ENCODE data around the gene DRICH1.
"Not testable (repeated sequence)": the region's sequence is repeated elsewhere in the genome, so short reads cannot be mapped to it uniquely, and the experiment has no call there.

Gene DRICH1

DNA sequence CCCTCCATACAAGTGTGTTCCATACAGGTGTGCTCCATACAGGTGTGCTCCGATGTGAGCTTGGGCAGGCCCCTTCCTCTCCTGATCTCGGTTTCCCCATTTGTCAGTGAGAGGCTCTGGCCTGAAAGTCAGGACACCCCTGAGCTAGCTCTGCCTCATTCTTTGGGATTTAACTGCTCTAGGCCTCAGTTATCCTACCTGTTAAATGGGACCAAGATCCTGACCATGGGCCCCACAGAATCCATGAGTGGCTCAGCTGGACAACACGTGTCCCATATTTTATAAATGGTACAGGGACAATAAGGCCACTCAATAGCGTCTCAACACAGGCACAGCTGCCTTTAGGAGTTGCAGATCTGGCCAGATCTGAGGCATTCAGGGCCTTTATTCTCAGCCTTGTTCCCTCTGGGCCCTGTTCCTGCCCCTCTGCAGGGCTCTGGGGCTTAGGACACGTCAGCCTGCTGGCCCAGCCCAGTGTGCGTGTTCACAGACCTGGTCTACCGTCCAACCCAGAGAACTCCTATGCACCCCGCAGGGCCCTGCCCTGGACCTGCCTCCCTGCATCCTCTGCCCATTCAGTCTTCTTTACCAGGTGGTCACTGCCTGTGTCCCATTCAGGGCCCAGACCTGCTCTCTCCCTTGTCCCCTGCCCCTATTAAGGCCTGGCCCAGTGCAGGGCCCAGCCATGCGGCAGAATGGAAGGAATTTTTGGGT is 33.2 kb downstream of the DRICH1 start:
- DNase-seq (ENCODE audit: low spot score) = no peak

DNA sequence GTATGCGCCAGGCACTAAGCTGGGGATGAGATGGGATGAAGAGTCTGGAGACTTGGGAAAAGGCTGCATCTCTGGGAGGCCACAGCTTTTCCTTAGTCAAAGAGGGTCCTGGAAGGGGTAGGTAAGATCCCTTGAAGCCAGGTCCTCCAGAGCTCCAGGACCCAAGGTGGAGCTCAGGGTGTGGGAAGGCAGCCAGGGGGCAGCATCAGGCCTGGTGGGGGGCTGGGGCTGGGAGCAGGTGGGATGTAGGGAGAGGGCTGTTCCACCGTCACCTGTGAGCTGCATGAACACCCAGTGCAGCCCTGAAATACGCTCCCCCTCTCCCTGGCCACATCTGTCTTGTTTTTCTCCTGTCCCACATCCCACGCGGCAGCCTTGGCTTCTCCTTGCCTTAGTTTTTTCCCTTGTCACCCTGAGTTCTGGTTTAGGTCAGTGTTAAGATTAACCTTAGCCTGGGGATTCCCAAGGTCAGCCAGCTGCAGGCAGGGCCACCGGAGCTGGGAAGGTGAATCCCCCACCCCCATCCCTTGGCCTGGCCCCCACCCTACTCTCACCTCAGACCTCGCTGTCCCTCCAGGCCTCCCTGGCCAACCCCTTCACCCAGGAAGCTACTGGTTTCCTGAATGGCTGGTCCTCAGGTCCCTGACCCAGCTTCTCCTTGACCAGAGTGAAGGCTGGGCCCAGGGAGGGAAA is 34.4 kb downstream of the DRICH1 start:
- not testable (repeated sequence) for DNase-seq (ENCODE audit: low spot score)

DNA sequence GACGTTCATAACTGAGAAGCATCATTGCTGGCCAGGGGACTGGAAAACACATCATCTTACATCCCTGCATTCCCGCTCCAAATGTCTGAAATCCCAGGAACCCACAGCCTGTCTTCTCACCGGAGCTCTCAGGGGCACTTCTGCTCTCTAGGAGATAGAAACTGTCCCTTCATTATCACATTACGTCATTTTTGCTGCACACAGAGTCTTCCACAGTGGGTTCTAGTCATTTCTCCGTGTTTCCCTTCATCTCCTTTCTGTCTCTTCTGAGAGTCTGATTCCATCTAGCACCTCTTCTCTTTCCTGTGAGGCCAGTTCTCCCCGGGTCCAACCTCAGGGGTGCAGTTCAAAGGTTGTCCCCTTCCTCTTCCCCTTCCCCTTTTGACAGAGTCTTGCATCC is 36.2 kb downstream of the DRICH1 start:
- not testable (repeated sequence) for DNase-seq (ENCODE audit: low spot score)

DNA sequence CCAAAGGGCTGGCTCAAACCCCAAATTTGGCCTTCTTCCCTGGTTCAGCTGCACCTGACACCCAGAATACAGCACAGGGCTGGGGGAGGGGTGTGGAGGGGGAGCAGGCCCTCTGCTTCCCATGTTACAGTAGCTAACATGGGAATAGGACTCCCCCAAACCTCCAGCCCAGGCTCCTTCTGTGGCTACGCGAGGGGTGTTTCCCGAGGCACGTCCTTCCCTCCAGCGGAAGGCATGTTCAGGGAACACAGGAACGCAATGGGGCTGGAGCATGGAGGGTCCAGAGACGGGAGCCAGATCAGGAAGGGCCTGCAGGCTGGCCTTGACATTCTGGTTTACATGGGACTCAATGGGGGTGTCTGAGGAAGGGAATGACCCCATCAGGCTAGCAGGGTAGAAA is 40.3 kb downstream of the DRICH1 start:
- no peak for DNase-seq (ENCODE audit: low spot score)

DNA sequence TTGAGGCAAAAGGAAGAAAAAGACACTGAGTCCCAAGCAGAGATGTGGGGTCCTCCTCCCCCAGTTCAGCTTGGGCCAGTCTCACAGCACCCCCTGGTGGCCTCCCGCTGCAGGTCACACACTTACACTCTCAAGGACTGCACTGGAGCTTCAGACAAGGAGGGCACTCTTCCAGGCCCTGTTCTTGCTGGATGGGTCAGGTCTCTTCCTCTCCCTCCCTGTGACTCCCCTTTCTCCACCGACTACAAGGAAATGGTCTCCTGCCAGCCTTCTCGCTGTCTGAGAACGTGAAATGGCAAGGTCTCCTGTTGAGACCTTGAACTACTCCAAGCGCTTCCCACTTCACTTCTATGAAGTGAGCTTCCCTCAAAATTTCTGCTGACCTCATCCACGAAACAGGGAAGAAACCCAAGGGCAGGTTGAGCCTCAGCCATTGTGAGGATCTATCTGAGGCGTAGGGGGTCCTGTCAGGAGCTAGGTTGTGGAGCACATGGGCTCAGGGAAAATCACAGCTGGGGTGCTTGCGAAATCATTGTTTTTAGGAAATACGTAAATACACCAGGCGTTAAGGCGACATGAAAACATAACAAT is 40.8 kb downstream of the DRICH1 start:
- peak; percentile 76 for DNase-seq (ENCODE audit: low spot score)

DNA sequence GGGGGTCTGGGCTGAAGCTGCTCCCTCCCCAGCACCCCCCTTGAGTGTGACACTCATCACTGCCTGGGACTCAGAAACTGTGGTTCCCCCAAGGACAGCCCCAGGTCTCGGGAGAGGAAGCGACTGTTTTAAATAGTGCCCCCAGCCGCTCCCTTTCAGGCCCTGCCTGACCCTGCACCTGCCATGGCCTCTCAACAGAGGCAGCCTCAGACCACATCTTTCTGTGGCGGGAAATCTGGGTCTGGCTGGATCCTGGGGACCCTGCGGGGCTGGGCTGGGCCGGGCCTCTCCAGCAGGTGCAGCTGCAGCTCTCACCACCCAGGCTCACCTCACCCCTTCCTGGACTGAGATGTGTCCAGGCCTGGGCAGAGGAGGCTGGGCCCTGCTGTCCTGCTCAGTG is 48.3 kb downstream of the DRICH1 start:
- DNase-seq (ENCODE audit: low spot score) = peak; percentile 45

DNA sequence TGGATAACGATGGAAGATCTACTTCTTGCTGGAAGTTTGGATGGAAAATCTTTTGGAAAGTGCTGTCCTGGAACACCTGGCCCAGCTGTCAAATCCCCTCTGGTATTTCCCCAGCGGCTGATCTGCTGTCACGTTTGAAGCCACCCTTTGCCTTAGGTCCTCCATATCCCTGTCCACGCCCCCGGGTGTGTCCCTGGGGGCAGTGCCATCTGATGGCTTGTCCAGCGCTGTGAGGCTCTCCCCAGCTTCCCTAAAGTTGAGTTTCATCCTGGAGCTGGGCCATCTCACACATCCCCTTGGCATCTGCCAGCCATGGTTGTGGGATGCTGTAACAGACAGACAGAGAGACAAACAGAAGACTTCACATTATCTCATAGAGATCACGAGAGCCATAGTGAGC is 49.0 kb downstream of the DRICH1 start:
- no peak for DNase-seq (ENCODE audit: low spot score)

DNA sequence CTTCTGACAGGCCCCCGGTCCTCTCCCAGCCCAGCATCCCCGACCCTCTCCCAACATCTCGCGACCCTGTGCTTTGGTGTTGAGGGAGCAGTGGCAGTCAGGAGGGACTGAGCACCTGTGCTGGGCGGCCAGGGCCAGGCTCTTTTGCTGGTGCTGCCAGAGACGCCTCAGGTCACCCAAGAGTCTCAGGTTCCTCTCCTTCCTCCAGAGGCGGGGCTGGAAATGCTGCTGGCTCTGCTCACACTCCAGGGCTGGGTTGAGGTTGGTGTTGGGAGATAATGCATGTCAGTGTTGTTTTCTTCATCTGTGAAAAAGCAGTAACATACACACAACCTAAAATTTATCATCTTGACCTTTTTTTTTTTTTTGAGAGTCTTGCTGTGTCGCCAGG is 50.9 kb downstream of the DRICH1 start:
- no peak for DNase-seq (ENCODE audit: low spot score)

DNA sequence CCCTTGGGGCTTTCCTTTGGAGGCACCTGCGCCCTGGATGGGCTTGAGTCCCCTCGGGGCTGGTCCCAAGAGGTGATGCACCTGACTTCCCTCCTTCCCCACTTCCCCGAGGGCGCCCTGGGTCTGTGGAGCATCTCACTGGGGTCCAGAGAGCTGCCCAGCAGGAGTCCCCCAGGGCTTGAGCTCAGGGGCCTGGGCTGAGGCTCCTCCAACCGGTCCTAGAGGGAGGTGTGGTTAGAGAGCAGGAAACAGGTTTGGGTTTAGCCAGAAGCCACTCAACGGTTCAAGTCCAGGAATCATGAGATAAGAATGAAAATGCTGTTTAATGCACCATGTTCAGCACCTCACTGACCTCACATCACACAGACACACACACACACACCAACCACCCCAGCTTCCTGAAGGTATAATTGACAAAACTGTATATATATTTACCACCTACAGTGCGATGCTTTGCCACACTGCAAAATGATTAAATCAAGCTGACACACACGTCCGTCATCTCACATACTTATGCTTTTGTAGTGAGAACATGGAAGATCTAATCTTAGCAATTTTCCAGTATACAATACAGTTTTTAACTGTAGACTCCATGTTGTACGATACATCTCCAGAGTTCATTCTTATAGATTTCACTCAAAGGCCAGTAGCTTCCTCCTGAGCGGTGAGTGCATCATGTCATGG is 51.4 kb downstream of the DRICH1 start:
- peak; percentile 32 for DNase-seq (ENCODE audit: low spot score)

DNA sequence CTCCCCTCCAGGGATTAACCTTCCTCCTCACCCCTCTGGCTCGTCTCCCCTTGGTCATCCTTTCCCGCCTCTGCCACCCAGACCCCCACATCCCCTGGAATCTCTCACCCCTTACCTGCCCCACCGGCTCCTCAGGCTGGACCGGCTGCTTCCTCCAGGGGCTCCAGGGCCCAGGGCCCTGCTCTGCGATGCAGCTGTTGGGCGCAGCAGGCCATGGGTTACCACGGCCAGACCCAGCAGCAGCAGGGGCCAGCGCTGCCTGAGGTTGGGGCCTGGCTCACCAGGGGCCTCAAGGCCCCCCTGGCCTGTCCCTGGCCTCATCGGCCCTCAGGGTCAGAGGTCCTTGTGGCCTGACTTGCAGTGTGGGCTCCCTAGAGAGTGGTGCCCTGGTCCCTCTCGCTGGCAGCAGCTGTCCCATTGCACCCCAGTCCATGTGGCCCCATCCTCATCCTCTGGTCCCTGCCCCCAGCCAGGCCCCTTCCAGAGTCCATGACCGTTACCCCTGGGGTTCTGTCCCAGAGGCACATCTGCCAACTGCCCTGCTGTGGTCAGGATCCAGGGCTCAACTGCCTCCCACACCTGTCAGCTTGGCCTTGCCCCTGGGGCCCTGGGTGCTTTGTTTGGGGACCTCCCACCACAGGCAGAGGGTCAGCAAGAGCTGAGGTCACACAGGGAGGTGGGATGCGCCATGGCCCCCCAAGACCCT is 52.1 kb downstream of the DRICH1 start, which contains the start of gene IGLL1:
Gene IGLL1, minus strand, starts transcription at position 421 of the 706 bp plus-strand sequence. Its CDS starts 100 bp downstream, at position 321.
- DNase-seq (ENCODE audit: low spot score) = peak; percentile 28

DNA sequence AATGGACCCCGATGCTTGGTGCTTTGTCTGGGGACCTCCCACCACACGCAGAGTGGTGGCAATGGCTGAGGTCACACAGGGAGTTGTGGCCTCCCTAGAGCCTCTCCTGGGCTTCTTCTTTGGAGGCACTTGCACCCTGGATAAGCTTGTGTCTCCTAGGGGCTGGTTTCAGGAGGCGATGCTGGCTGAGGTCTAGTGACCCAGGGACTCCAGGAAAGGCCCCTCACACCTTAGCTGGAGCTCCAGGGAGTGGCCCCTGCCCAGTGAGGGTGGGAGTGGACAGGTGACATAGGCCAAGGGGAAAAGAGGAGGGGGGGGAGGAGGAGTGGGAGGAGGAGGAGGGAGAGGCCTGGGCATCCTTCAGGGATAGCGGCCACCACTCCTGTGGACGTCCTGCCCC is 52.8 kb downstream of the DRICH1 start:
- DNase-seq (ENCODE audit: low spot score) = no peak

DNA sequence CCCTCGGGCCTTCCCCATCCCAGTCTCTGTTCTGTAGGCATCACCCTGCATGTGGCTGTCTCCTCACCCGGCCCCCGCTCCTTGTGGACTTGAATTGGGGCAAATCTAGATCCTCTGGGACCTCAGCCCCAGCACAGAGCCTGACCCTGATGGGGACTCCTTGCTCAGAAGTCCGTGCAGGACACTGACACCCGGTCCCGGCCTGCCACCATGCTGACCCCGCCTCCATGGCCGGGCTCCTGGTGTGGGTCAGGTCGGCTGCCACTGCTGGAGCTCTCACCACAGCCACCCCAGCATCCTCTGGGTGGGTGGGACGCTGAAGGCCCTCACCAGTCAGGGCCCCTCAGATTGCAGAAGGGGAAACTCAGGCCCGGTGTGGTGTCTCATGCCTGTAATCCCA is 53.8 kb downstream of the DRICH1 start:
- no peak for DNase-seq (ENCODE audit: low spot score)

DNA sequence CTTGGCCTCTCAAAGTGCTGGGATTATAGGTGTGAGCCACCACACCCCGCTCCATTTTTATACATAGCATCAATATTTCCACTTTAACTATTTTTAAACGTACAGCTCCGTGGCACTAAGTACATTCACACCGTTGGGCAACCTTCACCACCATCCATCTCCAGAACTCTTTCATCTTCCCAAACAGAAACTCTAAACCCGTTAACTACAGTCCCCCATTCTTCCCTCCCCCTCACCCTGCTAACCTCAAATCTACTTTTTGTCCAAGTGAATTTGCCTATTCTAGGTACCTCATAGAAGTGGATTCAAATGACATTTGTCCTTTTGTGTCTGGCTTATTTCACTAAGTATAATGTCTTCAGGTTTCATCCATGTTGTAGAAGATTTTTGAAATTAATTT is 55.4 kb downstream of the DRICH1 start:
- no peak for DNase-seq (ENCODE audit: low spot score)

DNA sequence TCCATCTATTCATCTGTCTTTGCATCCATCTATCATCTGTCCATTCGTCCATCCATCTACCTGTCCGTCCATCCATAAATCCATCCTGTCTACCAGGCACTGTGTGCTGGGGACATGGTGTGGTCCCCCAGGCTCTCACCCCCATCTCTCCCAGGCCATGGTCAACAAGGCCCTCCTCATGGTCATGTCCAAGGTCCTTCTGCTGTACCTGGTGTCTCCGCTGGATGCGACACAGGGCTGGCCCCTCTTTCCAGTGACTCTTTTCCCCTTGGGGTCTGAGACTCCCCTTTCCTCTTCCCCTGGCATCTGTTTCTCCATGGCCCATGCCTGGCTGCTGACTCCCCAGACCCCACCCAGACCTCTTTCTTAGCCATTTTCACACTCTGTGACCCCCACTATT is 56.5 kb downstream of the DRICH1 start:
- no peak for DNase-seq (ENCODE audit: low spot score)

DNA sequence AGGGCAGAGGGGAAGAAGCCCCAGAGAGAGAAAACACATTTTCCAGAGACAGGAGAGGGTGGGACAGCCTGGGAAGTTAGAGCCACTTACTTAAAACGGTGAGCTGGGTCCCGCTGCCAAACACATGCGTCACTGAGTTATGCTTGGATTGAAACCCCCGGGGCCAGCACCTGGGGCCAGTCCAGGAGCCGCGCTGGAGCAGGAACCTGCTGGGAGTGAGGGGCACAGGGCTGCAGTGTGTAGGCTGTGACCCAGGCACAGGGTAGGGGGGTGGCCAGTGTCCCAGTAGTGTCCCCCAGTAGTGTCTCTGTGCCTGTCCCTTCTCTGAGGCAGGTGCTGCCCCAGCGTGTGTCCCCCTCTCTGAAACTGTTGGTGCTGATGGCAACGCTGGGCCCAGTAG is 57.2 kb downstream of the DRICH1 start:
- no peak for DNase-seq (ENCODE audit: low spot score)

DNA sequence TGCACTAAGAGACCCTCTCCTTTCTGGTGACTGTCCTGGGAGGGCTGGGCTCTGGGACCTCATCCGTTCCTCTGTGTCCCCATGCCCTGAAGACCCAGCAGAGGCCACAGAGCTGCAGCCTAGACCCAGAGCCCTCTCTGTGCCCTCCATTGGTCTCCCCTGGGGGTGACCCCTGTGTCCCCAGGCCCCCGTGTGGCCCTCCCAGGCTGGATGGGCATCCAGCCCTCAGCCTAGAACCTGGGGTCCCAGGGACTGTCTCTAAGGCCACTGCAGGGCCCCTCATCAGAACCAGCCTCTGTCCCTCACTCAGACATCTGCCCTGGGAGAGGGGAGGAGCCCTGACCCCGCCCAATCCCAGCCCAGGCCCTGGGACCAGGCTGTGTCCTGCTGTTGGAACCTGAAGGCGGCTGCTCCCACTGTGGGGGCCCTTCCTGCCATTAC is 57.7 kb downstream of the DRICH1 start:
- DNase-seq (ENCODE audit: low spot score) = no peak

DNA sequence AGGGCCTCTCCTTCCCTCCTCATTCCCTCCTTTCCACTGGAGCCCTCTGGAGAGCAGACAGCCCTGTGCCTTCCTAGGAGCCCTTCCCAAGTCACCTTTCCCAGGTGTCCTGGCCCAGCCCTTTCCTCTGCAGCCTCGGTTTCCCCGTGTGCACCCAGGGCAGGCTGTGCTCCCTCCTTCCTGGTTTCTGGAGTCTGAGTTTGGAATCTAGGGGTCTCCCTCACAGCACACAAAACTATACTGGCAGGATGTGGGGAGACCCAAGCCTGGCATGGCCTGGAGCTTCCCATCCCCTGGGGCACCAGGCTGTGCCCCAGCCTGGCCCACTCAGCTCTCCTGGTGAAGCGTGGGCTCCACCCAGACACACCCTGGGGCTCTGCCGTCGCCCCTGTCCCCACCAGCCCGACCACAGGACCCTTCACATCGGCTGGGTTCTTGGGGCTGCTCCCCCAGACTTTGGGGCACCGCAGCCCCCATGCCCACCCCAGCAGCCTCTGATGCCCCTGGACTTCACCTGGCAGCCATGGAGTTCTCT is 58.4 kb downstream of the DRICH1 start:
- not testable (repeated sequence) for DNase-seq (ENCODE audit: low spot score)

DNA sequence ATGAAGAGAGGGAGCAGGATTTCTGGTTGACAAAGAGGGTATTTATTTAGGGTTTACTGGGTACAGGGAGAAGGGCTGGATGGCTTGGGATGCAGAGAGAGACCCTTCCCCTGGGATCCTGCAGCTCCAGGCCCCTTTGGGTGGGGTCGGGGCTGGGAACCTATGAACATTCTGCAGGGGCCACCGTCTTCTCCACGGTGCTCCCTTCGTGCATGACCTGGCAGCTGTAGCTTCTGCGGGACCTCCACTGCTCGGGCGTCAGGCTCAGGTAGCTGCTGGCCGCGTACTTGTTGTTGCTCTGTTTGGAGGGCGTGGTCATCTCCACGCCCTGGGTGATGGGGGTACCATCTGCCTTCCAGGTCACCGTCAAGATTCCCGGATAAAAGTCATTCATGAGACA is 59.0 kb downstream of the DRICH1 start:
- DNase-seq (ENCODE audit: low spot score) = not testable (repeated sequence)

DNA sequence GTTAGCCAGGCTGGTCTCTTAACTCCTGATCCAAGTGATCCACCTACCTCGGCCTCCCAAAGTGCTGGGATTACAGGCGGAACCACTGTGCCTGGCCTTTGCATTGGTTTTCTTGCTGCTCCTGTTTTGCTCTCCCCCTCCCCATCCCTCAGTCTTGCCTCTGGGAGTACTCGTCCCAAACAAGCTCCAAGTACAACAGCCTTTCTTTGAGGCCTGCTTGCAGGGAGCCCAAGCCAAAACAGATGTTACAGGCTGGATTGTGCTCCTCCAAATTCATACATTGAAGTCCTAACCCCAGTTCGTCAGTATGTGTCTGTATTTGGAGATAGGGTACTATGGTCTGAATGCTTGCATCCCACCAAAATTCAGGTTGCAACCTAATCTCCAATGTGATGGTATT is 60.6 kb downstream of the DRICH1 start:
- no peak for DNase-seq (ENCODE audit: low spot score)

DNA sequence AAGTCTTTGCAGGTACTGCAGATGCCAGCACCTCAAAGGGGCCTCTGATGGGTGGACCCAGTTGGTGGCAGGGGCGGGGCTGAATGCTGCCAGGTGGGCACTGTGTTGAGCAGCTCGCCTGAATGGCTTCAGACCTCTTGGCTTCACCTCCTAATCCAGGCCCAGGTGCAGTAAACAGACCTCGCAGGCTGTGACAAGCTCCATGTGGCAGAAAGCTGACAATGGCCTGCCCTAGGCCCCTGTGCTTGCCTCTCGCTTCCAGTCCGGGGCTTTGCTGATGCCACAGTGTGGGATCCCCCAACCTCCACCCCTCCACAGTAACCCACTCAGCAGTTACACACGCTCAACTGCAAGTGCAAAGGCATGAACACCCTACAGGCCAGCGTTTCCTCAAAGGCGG is 61.4 kb downstream of the DRICH1 start:
- DNase-seq (ENCODE audit: low spot score) = peak; percentile 38

DNA sequence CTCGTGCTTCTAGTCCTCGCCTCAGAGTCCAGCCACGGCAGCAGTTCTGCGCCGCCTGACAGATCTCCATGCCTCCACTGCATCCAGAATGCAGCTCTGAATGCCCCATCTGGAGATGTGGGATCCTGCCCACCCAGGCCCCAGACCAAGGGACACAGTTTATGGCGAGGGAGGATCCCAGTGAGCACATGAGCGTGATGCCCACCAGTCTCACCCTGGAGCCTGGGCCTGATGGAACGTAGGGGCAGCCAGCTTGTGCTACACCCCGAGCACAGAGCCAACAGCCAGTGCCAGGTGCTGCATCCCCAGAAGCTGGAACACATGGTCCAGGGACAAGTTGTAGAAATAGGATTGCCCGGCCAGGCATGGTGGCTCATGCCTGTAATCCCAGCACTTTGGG is 62.4 kb downstream of the DRICH1 start:
- DNase-seq (ENCODE audit: low spot score) = no peak

DNA sequence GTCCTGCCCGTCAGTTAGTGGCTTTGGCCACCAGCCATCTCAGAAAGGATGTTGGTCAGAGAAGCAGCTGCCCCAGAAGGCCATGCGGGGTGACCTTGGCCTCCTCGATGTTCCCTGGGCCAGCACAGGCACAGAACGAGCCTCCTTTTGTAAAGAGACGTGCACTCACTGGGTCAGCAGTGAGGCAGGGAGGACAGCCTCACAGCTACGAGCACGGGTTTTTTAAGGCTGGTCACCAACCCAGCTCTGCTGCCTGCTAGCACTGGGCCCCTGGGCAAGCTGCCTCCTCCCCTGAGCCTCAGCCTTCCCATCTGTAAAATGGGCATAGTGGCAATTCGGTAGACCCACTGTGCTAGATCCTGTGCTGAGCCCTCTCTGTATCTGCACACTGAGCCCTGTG is 62.8 kb downstream of the DRICH1 start:
- no peak for DNase-seq (ENCODE audit: low spot score)
